HG03442 (cell line): ENCODE results near the gene KLHL35.
A peak's percentile ranks its signal among the peaks of the same experiment; 100 is the strongest.

ENCODE experiments used
- ATAC-seq: cut with Tn5 transposase; IDR thresholded peaks from one replicate; pipeline ENCODE4 v1.9.1; 2021; ENCODE audit warnings: mild to moderate bottlenecking, moderate library complexity; ENCODE audit not compliant: unreplicated experiment

The KLHL35 gene

GRCh38 chr11:75442161-75442885 is 9.3 kb upstream of the KLHL35 start:
- ATAC-seq = no peak

DNA sequence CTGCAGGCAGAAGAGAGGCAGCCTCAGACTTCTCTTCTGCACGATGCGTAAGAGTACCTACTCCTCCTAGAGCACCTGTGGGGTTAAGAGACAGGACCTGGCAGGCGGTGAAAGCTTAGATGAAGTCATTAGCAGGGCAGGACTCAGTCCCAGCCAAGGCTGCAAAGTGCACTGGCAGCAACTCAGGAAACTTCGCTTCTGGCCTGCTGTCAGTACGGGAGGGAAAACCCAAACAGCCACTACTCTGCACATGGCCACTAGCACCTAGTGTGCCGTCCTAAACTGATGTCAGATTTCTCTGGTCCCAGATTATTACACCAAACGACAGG is 8.8 kb upstream of the KLHL35 start:
- no peak for ATAC-seq

DNA sequence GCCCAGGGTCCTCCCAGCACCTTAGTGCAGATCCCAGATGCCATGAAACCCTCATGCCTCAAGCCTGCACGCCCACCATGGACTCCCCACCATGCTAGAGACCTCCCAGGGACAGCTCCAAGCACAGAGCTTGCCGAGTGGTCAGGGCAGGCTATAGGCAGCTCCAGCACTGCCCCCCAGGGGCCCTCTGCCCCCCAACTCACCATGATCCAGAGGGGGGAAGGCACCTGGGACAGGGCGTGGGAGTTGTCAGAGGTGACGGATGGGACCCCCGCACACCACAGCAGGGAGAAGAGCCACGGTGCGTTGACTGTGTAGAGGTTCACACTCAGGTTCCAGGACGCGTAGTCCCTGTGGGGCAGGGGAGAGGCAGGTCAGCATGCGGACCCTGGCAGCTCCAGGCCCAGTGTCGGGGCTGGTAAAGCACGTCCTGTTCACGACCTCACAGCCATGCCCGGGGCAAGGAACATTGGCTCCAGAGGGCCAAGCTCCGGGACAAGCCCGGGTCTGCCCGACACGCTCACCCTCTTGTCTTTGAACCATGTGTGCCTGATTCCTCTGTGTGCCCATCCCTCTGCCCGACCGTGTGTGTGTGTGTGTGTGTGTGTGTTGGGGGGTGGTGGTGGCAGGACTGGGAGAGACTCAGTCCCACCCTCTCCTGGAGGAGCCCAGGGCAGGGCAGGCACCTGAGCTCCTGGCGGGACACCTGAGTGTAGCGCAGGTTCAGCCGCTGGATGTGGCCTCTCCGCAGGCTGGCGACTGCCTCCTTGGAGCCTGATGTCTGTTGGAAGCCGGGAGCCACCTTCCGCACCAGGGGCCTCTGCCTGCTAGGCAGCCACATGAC is 8.2 kb upstream of the KLHL35 start:
- ATAC-seq = no peak

DNA sequence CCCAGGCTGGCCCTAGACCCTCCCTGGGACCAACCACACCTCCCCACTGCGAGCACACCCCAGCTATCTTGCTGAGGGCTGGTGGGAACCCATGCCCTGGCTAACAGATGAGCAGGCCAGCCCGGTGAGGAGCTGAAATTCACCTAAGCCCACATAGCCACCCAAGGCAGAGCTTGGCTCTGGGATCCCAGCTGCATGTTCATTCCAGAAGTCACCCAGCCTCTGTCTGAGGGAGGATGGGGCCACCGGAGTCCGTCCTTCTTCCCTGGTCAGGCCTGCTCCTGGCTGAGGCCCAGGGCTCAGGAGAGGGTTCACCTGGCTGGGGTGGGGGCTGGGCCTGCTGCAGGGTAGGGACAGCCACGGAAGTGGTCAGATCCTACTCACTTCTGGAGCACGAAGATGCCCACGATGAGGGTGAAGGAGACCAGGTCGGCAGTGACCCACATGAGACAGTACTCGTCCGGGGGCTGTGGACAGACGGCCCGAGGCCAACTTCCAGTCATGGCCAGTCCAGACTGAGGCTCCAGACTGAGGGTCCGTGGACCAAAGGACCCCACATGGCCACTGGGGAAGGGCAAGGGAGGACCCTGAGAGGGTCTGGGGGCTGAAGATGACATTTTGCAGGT is 6.6 kb upstream of the KLHL35 start:
- no peak for ATAC-seq

DNA sequence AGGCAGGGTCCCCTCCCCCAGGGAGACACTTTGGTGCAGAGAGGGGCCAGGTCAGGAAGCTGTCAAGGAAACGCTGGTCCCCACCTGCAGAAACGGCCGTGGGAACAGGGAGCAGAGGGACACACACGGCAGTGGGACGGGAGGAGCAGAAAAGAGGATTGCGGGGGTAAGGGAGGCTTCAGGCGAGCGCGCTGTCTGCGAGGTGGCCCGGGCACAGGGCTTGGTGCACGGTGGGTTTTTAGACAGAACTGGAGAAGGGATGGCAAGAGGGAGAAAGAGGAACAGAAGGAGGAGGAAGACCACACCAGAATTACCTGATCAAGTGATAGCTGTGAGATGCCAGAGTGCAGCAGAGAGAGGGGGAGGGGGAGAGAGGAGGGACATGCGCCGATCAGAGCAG is 6.0 kb upstream of the KLHL35 start:
- ATAC-seq = no peak

- ATAC-seq = no peak
Measured at GRCh38 chr11:75437966-75438659, 5.1 kb upstream of the KLHL35 start.

GRCh38 chr11:75436806-75437205 is 3.8 kb upstream of the KLHL35 start:
- no peak for ATAC-seq

DNA sequence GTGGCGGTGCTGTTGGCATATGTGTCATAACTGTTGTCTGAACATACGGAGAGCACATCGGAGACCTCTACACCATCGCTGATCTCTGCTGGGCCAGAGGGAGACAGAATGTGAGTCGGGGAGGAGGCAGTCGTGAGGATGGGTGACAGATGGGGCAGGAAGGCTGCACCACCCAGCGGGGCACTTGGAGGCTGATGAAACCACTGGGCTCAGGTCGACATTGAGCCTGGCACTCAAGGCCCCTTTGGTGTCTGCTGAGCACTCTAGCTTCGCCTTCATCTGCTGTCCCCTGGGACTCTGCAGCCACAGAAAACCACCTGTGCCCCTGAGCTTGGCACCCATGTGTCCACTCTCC is 2.5 kb upstream of the KLHL35 start:
- ATAC-seq = no peak

- ATAC-seq = no peak
Measured at GRCh38 chr11:75434886-75435570, 2.0 kb upstream of the KLHL35 start.

DNA sequence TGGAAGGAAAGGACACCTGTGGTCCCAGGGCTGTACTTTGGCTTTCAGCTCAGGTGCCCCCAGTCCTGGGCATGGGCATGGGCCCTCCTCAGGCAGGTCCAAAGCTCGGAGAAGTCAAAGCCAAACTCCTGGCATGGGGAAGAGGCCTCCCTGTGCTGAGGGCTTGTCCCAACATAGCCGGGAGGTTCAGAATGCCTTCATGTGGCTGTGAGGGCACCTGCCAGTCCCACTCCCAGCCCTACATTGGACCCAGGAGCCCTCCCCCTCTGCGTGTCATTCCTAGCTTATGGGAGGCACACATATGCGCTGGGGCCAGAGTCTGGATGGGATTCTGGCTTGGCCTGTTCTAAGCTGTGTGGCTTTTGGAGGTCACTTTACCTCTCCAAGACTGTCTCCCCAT is 1.0 kb upstream of the KLHL35 start:
- ATAC-seq = no peak

GRCh38 chr11:75433443-75433842 is 440 bp upstream of the KLHL35 start:
- no peak for ATAC-seq

DNA sequence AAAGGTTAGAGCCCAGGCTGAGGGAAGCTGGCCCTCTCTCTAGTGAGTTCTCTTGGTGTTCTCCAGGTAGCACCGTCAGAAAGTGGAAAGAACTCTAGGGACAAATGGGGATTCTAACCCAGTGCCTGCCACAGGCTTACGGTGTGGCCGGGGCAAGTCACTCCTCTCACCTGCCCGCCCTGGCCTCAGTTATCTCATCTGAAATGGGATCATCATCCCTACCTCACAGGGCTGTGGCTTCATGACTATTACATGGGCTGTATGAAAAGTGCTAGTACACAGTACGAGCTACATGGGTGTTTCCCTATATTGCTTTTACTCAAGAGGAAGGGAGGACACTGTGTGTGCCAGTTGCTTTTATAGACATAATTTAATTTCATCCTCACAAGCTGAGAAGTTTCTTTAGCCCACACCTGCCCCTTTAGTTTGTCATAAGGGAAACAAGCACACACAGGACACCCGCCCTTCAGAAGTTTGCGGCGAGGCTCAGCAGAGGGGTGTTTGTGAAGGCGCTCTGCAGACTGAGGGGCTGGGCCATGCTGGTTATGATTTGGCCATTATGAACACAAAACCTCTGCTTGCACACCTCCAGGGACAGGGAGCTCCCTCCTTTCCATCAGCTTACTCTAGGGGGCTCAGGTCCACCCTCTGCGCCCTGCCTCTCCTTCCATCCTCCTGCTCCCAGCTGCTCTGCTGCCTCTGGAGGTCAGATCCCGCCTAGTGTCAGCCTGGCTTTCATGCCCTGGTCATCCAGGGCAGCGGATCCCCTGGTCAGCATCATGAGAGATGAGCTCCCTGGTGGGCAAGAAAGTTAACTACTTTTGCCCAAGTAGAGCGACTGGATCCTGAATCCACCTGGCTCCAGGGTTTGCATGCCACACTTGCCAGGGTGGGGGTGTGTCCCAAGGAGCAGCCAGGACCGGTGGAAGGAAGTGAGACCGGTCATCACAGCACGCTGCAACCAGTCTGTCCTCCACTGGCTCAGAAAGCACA is 1.2 kb downstream of the KLHL35 start:
- no peak for ATAC-seq

DNA sequence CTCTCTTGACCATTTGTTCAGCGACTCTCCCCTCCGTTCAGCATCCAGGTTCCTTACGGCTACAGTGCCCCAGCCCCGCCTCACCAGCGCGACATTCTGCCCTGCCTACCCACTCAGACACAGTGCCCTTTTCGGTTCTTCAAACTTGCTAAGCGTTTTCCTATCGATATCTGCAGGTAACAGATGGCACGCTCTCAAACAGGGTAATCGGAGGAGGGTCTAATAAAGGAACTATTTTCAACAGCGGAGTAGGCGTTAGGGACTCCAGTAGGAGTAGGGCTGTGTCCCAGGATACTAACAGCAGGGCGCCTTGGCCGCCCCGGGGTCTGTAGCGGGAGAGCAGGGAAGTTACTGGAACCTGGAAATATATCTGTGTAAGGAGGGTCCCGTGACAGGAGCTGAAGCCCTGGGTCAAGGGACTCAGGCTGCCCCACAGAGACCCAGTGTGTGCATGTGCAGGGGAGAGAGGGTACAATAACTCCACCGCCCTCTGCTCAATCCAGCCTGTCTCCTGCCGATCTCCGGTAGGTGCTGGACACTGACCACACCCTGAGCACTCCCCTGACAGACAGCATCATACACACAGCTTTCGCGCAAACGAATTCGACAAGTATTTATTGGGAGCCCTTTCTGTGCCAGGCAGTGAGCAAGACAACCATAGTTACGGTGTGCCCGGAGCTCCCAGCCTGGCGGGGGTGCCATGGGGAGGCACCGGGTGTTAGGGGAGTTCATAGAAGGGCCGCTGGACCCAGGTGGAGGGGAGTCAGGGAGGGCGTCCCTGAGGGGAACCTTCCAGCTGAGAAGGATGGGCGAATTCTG is 2.1 kb downstream of the KLHL35 start:
- ATAC-seq = no peak

DNA sequence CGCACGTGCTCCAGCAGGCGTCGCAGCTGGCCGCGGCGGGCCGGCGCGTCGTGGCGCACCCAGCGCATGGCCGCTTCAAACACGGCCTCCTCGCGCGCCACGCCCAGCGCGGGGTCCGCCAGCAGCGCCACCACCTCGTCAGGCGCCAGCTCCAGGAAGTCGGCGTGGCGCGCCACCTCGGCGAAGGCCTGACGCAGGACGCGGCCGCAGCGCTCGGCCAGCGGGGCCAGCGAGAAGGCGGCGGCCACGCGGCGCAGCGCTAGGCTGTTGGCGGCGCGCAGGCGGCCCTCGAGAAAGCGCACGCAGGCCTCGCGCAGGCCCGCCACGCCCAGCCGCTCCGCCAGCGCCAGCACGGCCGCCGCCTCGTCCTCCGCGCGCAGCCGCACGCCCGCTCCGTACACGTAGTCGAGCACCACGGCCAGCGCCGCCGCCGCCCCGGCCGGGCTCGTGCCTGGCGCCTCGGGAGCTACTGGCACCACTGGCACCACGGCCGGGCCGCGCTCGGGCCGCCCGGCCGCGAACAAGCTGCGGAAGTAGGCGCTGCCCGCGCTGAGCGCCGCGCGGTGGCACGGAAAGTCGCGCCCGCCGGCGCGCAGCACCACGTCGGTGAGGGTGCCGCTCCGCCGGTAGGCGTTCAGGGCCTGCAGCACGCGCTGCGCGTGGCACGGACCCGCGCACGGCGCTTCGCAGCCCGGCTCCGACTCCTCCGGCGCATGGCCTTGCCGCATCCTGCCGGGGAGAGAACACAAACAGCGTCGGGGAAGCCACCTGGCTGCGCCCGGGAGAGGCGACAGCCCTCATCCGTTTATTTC is 2.9 kb downstream of the KLHL35 start:
- ATAC-seq = peak; percentile 57

GRCh38 chr11:75429641-75429901 is 3.4 kb downstream of the KLHL35 start:
- ATAC-seq = no peak

DNA sequence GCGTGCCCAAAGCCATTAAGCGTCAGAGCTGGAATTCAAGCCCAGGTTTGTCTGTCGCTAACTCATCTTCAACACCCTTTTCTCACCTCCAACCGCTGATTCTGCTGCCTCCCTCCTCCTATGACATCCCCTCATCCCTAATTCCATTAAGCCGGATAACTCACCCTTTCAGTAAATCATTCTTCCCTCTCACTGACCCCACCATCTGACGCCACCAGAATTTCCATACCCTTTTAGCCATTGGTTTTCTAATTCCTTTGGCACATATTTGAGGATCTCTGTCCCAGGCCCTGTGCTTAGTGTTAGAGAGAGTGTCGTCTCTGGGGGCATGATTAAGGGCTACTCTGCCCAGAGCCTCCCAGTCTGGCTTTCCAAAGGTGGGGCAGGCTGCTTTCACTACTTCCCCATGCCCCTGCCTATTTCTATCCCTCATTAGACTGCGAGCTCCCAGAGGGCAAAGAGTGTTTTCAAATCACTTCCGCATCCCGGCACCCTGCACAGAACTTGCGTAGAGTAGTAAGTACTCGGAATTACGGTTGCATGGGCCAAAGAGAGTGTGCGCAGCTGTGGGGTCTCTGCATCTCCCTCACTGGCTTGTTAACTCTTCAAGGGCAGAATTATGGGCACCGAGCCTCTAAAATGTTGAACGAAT is 3.9 kb downstream of the KLHL35 start:
- ATAC-seq = no peak

GRCh38 chr11:75428281-75428724 is 4.7 kb downstream of the KLHL35 start:
- ATAC-seq = no peak

- no peak for ATAC-seq
Measured at GRCh38 chr11:75427181-75427580, 5.8 kb downstream of the KLHL35 start.
